Measurements from ENCODE around the gene RPH3AL.
"Not testable (repeated sequence)": the region's sequence is repeated elsewhere in the genome, so short reads cannot be mapped to it uniquely, and the experiment has no call there.

RPH3AL gene

DNA sequence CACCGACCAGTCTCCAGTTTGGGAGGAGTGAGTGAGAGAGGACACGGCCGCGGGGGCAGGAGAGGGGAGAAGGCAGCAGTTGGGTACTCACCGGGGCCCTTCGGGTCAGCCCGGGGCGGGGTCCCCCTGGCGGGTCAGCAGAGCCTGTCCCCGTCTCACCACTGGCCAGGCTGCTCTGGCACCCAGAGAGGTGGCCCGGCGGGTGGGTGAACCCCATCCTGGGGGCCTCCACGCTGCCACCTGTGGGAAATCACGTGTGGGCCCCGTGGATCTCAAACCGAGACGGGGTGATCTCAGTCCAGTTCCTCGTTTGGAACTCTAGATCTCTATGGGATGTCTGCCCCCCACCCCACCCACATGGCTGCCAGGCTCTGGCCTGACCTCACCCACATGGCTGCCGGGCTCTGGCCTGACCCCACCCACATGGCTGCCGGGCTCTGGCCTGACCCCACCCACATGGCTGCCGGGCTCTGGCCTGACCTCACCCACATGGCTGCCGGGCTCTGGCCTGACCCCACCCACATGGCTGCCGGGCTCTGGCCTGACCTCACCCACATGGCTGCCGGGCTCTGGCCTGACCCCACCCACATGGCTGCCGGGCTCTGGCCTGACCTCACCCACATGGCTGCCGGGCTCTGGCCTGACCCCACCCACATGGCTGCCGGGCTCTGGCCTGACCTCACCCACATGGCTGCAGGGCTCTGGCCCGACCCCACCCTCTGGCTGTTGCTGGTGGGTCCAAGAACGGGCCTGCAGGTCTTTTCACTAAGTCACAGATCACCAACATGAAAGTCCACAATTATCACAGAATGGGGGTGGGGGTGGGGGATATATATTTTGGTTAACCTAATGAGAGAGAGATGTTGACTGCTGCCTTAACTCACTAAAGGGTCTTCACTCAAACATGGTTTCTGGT, 136.8 kb downstream of the RPH3AL start:
- DNase-seq, result not testable (repeated sequence)

DNA sequence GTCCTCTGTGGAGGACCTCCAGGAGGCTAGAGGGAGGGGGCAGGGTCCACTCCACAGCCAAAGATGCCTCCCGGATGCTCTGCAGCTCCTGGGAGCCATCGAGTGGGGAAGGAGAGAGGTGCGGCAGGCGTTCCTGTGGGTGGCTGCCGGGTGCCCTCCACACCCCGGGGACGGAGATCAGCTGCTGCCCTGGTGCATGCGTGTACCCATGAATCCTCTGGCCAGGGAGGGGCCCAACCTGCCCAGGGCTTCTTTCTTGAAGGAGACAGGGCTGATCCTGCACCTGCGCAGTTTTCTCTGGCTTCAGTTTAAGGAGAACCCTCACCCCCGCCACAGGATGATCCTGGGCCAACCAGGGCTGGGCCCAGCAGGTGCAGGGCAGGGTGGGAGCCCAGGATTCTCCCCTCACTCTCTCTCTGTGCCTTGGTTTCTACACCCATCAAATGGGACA, 137.7 kb downstream of the RPH3AL start:
- DNase-seq, result no peak

DNA sequence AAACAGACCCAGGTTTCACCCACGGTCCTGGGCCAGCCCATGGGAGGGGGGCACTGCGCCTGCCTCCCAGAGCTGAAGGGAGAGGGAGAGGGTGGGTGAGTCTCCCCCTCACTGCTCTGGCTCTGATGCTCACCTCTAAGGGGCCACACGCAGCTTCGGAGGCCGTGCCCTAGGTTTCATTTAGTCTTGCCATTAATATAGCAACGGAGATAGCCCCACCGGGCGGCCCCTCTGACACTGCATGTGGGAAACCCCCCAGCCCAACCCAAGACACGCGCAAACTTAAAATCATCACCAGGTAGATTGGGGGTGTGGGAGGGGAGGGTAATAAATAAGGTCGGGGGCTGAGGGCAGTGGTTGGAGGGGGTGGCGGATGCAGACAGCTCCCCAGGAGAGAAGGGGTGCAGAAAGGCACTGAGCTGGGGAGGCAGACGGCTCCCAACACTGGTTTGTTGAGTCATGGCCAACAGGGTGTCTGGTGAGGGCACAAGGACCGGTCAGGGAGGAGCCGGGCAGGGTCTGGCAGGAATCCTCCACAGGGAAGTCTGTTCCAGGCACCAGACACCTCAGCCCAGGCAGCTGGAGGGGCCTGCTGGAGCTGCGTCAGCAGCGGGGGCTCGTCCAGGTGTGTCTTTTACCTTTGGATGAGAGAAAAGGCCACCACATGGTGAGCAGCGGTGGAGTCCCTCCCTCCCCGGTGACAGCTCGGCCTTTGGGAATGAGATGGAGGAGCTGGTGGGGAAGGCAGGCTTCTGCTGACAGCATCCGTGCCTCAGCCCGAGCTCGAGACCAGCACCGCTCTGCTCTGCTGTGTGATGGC, 139.1 kb downstream of the RPH3AL start:
- no peak for DNase-seq

DNA sequence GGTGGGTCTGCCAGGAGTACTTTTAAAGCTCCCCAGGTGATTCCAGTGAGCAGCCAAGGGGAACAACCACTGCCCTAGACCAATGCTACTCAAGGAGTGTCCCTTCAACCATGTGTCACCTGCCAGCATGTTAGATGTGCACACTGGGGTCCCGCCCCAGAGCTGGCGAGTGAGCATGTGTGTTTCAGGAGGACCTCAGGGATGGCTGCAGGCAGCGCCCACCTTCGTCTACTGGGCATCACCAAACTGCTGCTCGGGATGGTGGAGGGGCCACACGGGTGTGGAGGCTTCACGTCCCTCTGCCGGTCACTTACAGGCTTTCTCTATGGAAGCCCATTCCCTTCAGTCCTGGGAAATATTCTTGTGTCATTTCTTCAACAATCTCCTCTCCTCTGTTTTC, 142.2 kb downstream of the RPH3AL start:
- no peak for DNase-seq

DNA sequence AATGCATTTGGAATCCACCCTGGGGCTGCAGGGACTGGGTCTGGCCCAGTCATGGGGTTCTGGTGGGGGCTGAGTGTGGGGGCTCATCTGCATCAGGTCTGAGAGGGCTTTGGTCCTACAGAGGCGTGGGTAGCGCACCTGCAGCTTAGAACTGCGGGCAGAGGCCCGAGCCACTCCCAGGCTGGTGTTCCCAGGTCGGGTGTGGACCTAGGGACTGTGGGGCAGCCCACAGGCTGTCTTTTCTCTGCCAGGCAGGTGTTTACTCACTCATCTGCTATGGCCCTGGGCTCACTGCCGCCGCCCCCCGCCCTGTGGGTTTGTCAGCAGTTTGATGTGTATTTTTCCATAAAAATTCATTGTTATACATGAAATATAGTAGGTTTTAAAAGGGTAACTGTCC, 144.2 kb downstream of the RPH3AL start:
- DNase-seq, result no peak

DNA sequence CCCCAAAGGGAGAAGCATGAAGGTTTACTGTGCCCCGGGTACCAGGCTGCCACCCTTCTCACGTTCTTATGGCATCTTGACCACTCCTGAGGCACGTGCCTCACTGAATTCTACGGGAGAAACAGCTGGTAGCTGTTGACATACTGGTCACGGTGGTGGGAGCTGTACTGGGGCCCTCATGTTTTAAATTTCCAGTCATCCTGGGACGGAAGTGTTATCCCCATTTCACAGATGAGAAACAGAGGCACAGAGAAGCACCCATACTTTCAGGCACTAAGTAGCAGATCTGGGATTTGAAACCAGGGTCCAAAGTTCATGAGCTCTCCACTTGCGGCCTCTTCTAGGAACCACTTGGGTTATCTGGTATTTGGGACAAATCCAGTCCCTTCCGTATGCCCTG, 144.8 kb downstream of the RPH3AL start:
- no peak for DNase-seq

DNA sequence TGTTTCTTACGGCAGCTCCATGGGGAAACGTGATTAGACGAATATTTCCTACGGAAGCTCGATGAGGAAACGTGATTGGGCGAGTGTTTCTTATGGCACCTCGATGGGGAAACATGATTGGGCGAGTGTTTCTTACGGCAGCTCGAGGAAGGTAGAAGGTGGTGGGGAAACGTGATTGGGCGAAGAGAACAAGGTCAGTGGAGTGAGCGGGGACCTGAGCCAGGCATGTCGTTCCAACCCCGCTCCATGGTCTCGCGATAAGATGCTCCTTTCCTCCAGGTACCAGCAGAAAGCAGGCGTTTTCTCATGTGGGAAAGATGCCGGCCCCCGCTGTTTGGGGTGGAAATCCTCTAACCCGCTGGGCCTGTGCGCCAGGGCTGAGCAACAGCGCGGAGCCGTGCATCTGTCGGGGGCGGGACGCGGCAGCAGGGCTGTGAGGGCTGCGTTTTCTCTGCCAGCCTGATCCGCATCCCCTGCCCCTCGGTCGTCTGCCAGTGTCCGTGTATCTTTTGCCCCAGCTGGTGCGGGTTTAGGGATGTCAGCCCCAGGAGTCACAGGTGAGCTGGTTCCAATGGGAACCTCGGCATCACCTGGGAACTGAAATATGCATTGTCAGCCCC, 145.6 kb downstream of the RPH3AL start:
- no peak for DNase-seq

DNA sequence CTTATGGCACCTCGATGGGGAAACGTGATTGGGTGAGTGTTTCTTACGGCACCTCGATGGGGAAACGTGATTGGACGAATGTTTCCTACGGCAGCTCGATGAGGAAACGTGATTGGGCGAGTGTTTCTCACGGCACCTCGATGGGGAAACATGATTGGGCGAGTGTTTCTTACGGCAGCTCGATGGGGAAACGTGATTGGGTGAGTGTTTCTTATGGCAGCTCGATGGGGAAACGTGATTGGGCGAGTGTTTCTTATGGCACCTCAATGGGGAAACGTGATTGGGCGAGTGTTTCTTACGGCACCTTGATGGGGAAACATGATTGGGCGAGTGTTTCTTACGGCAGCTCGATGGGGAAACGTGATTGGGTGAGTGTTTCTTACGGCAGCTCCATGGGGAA, 146.1 kb downstream of the RPH3AL start:
- DNase-seq, result not testable (repeated sequence)

DNA sequence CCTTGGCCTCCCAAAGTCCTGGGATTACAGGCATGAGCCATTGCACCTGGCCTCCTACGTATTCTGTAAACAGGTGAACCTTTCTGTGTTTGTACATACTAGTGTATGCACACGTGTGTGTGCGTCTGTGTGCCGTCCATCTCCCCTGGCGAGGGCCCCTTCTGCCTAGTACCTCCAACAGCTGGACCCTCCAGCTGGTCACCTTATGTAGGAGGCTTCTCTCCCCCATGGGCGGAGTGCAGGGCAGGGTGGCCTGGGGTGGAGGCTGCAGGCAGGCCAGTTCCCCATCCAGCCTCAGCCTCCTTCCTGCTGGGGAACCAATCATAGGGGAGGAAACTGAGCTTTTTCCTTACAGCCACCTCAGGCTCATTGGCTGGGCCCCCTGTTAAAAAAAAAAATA, 146.8 kb downstream of the RPH3AL start:
- DNase-seq, result no peak

DNA sequence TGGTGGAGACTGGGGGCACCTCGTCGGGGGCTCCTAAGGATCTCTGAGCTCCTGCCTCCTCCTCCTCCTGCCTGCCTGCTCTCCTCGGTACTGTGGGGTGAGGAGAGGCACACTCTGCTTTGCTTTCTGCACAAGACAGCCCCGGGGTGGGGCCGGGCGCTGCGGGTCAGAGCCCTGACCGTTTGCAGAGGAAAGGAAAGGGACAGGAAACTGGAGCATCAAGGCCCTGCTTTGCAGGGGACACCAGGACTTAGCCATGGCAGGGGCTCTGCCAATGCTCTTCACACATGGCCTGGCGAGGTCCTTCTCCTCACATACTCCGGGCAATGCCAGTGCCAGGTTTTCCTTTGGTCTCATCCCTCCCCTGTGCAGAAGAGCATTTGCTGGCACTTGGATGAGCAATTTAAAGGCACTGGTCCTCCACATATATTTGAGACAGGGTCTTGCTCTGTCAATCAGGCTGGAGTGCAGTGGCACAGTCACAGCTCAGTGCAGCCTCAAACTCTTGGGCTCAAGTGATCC, 147.4 kb downstream of the RPH3AL start:
- no peak for DNase-seq

DNA sequence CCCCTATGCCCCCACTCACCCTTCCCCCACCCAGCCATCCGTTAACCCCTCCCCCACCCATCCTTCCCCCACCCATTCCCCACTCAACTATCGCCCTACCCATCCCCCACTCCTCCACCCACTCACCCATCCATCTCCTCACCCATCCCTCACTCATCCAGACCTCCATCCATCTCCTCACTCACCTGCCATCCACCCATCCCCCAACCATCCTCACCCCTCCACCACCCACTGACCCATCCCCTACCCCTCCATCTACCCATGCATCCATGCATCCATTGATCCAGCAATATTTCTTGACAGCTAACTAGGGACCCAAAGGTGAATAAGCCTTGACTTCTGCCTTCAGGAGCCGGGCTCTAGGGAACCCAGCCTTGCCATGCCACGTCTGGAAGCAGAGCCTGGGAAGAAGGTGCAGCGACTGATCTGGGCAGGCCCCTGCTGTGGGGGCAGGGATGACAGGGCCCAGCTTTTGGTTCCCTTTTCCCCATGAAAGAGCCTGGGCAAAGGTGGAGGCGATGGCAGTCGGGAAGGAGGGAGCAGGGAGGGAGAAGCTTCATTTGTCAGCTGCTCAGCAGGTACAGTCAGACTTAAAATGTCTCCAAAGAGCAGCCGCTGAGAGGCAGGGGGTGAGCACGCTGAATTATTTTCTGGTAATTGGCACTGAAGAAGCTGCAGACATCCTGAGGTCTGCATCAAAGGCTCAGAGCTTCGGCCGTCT, 148.0 kb downstream of the RPH3AL start:
- DNase-seq, result no peak

DNA sequence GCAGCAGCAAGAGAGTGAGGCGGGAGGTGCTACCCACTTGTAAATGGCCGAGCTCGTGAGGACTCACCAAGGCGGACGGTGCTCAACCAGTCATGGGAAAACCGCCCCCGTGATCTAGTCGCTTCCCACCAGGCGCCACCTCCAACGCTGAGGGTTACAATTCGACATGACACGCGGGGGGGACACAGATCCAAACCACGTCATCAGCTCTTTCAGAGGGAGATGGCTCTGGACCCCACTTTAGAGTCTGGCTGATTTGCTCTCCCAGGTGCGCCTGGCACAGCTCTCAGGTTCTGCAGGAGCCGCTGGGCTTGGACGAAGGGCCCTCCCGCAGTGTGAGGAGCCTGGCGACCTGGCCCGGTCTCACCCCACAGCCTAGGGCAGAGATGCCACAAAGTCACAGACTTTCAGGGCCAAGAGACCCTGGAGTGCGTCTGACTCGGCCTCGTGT, 150.1 kb downstream of the RPH3AL start:
- DNase-seq, result no peak

DNA sequence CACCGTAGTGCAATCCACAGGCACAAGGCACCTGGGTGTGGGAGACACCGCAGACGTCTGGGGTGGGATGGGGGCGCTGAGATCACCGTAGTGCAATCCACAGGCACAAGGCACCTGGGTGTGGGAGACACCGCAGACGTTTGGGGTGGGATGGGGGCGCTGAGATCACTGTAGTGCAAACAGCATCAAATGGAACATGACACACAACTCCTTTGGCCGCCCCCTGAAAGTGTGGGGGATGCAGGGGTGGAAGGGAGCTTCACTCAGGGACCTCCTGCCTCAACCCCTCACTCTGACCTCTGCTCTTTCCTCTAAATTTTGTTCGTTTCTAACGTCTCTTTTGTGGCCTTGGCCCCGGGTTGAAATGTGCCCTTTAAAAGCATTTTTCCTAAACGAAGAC, 150.9 kb downstream of the RPH3AL start:
- not testable (repeated sequence) for DNase-seq

DNA sequence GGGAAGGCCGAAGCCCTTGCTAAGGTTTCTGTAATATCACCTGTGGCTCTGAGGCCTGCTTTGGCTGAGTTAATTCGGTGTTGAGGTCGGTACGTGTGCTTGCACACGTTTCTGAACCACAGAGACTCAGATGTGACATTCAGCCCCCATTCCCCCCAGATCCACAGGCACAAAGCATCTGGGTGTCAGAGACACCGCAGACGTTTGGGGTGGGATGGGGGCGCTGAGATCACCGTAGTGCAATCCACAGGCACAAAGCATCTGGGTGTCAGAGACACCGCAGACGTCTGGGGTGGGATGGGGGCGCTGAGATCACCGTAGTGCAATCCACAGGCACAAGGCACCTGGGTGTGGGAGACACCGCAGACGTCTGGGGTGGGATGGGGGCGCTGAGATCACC, 151.3 kb downstream of the RPH3AL start:
- DNase-seq, result not testable (repeated sequence)

DNA sequence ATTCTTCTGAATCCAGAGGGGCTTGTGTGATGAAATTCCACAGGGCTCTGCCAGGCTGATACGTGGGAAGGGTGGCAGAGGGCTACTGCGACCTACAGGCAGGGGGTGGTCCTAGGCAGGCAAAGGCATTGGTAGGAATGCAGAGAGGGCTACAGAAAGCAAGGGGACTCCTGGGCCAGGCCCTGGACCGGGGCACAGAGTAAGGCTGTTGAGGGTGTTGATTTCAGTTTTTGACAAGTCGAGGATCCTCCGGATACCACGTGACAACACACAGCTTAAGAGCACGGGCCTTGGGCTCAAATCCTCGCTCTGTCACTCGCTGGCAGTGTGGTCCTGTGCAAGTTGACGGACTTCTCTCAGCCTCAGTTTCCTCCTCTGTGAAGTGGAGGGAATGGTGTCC, 152.0 kb downstream of the RPH3AL start:
- DNase-seq, result no peak

DNA sequence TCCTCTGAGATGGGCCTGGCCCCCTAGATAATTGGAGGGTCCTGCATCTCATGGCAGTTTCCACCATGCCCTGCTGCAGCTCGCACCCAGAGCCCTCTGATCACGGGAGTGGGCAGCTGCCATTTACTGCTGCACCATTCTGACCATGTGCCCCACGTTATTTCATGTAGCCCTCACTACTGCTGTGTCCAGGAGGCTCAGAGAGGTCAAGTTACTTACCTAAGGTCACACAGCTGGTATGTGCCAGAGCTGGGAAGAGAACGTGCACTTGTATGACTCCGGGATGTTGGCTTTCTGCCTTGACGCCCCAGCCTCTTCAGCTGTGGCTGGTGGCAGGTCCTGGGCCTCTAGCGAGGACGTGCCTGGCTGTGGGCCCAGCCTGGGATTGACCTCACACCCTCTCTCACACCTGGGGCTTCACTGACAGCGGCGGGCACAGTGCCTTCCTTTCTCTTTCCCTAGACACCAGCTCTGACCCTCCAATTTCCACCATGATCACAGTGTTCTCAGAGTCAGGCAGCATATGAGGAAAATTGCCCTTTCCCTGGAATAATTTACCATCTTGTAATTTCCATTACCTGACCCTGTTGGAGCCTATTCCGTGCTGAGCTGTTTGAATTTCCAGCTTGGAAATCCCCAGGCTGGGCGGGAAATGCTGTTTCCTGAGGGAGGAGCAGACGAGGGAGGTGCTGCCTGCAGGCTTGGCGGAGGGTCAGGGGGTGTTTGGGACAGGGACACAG, 152.6 kb downstream of the RPH3AL start:
- DNase-seq, result no peak

DNA sequence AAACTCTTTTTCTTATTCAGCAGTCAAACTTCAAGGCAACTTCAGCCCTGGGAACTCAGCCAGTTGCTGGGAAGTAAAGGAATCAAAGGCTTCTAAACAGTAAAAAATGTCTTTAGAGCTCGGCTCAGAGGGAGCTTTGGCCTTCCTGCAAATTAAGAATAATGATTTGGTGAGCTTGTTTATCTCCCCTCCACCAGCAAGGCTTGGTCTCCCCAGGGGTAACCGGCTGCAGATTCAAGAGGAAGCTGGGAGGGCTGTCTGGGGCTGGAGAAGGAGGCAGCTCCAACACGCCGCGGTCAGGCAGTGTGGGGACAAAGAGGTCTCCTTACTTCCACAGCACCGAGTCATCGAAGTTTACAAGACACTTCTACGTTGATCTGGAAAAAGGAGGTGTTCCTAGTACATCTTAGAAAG, 153.4 kb downstream of the RPH3AL start:
- DNase-seq, result no peak

DNA sequence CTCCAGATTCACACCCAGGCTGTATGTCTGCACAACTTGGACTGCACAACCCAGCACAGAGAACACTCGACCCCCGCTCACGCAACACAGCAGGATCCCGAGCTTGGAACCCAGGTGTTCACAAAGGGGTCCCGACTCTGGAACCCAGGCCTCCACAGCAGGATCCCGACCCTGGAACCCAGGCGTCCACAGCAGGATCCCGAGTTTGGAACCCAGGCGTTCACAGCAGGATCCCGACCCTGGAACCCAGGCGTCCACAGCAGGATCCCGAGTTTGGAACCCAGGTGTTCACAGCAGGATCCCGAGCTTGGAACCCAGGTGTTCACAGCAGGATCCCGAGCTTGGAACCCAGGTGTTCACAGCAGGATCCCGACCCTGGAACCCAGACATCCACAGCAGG, 154.4 kb downstream of the RPH3AL start:
- DNase-seq, result not testable (repeated sequence)

DNA sequence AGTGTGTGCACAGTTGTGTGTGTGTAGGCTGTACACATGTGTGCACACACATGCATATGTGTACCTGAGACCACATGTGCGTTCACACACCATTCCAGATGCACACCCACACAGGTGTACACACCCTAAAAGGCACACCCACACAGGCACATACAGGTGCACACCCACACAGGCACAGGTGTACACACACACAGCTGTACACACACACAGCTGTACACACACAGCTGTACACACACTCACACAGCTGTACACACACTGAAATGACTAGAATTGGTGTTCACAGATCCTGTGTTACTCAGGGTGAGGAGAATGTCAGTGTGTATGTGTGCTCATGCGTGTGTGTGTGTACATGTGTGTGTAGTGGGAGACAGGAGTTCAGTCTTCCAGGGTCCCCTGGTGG, 155.3 kb downstream of the RPH3AL start:
- DNase-seq, result no peak

DNA sequence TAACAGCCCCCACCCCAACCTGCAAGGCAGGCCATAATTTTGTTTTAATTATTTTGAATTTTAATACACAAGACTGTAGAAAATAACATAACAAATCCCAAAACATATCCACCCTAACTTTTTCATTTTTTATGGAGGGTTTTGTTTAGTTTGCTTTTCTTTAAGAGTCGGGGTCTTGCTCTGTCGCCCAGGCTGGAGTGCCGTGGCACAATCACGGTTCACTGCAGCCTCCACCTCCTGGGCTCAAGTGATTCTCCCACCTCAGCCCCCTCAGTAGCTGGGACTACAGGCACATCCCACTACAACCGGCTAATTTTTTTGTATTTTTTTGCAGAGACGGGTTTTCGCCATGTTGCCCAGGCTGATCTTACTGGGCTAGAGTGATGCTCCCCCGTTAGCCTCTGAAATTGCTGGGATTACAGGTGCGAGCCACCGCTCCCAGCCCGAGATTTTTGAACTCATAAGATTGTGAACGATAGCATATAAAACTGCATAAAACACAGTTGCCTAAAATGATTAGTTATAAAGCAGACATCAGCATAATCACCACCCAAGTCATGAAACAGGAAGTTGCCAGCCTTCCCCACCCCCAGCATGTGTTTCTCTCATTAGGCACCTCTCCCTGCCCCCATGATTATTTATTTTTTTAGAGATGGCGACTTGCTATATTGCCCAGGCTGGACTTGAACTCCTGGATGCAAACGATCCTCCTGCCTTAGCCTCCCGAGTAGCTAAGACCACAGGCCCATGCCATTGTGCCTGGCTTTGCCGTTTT, 157.6 kb downstream of the RPH3AL start:
- DNase-seq, result no peak

Data from activated CD4-positive, alpha-beta T cell treated with anti-CD3 and anti-CD28 coated beads, Interleukin-2, amount 50 U/mL, for 1 hour (primary cell).